Mesenchymal stem cell (in vitro differentiated cells and primary cell): ENCODE results near the gene EYA2.

Experiments used
- DNase-seq: peaks from one replicate; pipeline ENCODE4 v3.0.0-alpha.2; 2013
- H2AFZ ChIP-seq: one replicate; pipeline ENCODE4 v1.6.1; 2013; ENCODE audit warnings: low read depth, mild to moderate bottlenecking, control low read depth, inconsistent platforms, low read length, moderate library complexity
- H2AK5ac ChIP-seq: 2 replicates; pipeline ENCODE4 v1.6.1; 2013; ENCODE audit warnings: low read length, moderate library complexity, mild to moderate bottlenecking, inconsistent platforms; ENCODE audit not compliant: severe bottlenecking
- H2BK120ac ChIP-seq: one replicate; pipeline ENCODE4 v1.6.1; 2013; ENCODE audit warnings: low read depth, mild to moderate bottlenecking, inconsistent platforms, low read length, moderate library complexity
- H2BK12ac ChIP-seq, 2 experiments: one replicate each; pipeline ENCODE4 v1.6.1; 2013; ENCODE audit warnings: inconsistent platforms in 2 of 2, low read length in 2 of 2, mild to moderate bottlenecking in 2 of 2, moderate library complexity in 2 of 2, control low read depth in 1 of 2
- H2BK15ac ChIP-seq: one replicate; pipeline ENCODE4 v1.6.1; 2013; ENCODE audit warnings: mild to moderate bottlenecking, low read depth, inconsistent platforms; ENCODE audit not compliant: poor library complexity, severe bottlenecking
- H2BK5ac ChIP-seq: 2 replicates; pipeline ENCODE4 v1.6.1; 2013; ENCODE audit warnings: low read depth, mild to moderate bottlenecking, low read length, control low read depth, inconsistent platforms; ENCODE audit not compliant: poor library complexity, severe bottlenecking
- H3K14ac ChIP-seq, 2 experiments: one replicate each; pipeline ENCODE4 v1.6.1; 2013; ENCODE audit warnings: inconsistent platforms in 2 of 2, low read length in 2 of 2, control low read depth in 1 of 2, mild to moderate bottlenecking in 1 of 2, moderate library complexity in 1 of 2
- H3K18ac ChIP-seq, 2 experiments: one replicate each; pipeline ENCODE4 v1.6.1; 2013; ENCODE audit warnings: inconsistent platforms in 2 of 2, low read length in 2 of 2, control low read depth in 1 of 2, low read depth in 1 of 2, mild to moderate bottlenecking in 1 of 2
- H3K23ac ChIP-seq, 2 experiments: one replicate each; pipeline ENCODE4 v1.6.1; 2013; ENCODE audit warnings: inconsistent platforms in 2 of 2, low read length in 2 of 2, mild to moderate bottlenecking in 2 of 2, moderate library complexity in 2 of 2, control low read depth in 1 of 2
- H3K27ac ChIP-seq: 2 replicates; pipeline ENCODE4 v1.5.1; 2013; ENCODE audit warnings: mild to moderate bottlenecking, moderate library complexity, low read length, control low read depth, inconsistent platforms; ENCODE audit not compliant: poor library complexity, severe bottlenecking
- H3K27me3 ChIP-seq, 2 experiments: 2 replicates each; pipeline versions ENCODE4 v1.6.1 to v1.7.0; 2013; ENCODE audit warnings: low read length in 2 of 2, mild to moderate bottlenecking in 2 of 2, moderate library complexity in 2 of 2, control low read depth in 1 of 2, inconsistent platforms in 1 of 2; ENCODE audit not compliant: control insufficient read depth in 1 of 2, insufficient read depth in 1 of 2
- H3K36me3 ChIP-seq, 2 experiments: 2 replicates each; pipeline versions ENCODE4 v1.6.1 to v1.7.0; 2013; ENCODE audit warnings: low read length in 2 of 2, control low read depth in 1 of 2, inconsistent platforms in 1 of 2, low read depth in 1 of 2, mild to moderate bottlenecking in 1 of 2; ENCODE audit not compliant: insufficient read depth in 2 of 2, control insufficient read depth in 1 of 2
- H3K4ac ChIP-seq, 2 experiments: one replicate each; pipeline ENCODE4 v1.6.1; 2013; ENCODE audit warnings: inconsistent platforms in 2 of 2, low read length in 2 of 2, mild to moderate bottlenecking in 2 of 2, moderate library complexity in 2 of 2, control low read depth in 1 of 2, low read depth in 1 of 2
- H3K4me1 ChIP-seq: 2 replicates; pipeline ENCODE4 v1.6.1; 2013; ENCODE audit warnings: low read depth, low read length, control low read depth; ENCODE audit not compliant: control insufficient read depth, insufficient read depth
- H3K4me2 ChIP-seq: 2 replicates; pipeline ENCODE4 v1.6.1; 2013; ENCODE audit warnings: low read length, mild to moderate bottlenecking, inconsistent platforms; ENCODE audit not compliant: poor library complexity, severe bottlenecking
- H3K4me3 ChIP-seq, 2 experiments: 2 replicates each; pipeline versions ENCODE4 v1.5.1 to v1.7.0; 2013; ENCODE audit warnings: low read length in 2 of 2, mild to moderate bottlenecking in 2 of 2, control low read depth in 1 of 2, low read depth in 1 of 2; ENCODE audit not compliant: insufficient read depth in 1 of 2
- H3K79me1 ChIP-seq: replicated peaks from 2 replicates; pipeline ENCODE4 v1.6.1; 2013; ENCODE audit warnings: mild to moderate bottlenecking, control low read depth, low read length, inconsistent platforms; ENCODE audit not compliant: poor library complexity, severe bottlenecking
- H3K9ac ChIP-seq: 2 replicates; pipeline ENCODE4 v1.7.0; 2013; ENCODE audit warnings: mild to moderate bottlenecking, low read length, moderate library complexity
- H3K9me3 ChIP-seq: 2 replicates; pipeline ENCODE4 v1.7.0; 2013; ENCODE audit warnings: mild to moderate bottlenecking, low read length; ENCODE audit not compliant: control insufficient read depth
- H4K8ac ChIP-seq: one replicate; pipeline ENCODE4 v1.6.1; 2013; ENCODE audit warnings: inconsistent platforms, mild to moderate bottlenecking, low read length, moderate library complexity
- H4K91ac ChIP-seq: one replicate; pipeline ENCODE4 v1.6.1; 2013; ENCODE audit warnings: mild to moderate bottlenecking, low read length, inconsistent platforms
- WGBS: methylation state at CpG from one replicate; pipeline ENCODE4 v1.1.7; 2013; ENCODE audit warnings: mixed read lengths; 5-methylcytosine and 5-hydroxymethylcytosine counted together

Gene EYA2

GRCh38 chr20:47133809-47134456, 239.3 kb downstream of the EYA2 start:
- Histone ChIP-seq H2AFZ (no peak overlapping the region), H2BK15ac (no peak overlapping the region), H3K9ac (no peak overlapping the region), H3K27ac (no peak overlapping the region), H3K4ac (no peak overlapping the region), H2AK5ac (no peak overlapping the region), H3K4me1 (peaks cover 3% of the 10 kb centered on the region), H3K27me3 (peaks cover 0 to 6% of the 10 kb centered on the region in 2 experiments), H2BK5ac (no peak overlapping the region), H3K23ac (no peak overlapping the region), H3K18ac (no peak overlapping the region), H2BK120ac (no peak overlapping the region), H3K4me3 (no peak overlapping the region), H3K4me2 (no peak overlapping the region), H3K14ac (no peak overlapping the region), H2BK12ac (no peak overlapping the region), H4K8ac (no peak overlapping the region), H3K79me1 (no peaks in the 10 kb centered on the region), H3K36me3 (no peaks in the 10 kb centered on the region), H4K91ac (no peak overlapping the region), H3K9me3 (no peaks in the 10 kb centered on the region)
- DNase-seq: peak; percentile 73
- 69% methylated on average over 3 of the region's 3 CpGs for WGBS

- no peak overlapping the region for H3K18ac ChIP-seq
- WGBS: 93% methylated on average over 6 of the region's 6 CpGs
These were observed 242.1 kb downstream of the EYA2 start for GRCh38 chr20:47136782-47137181.

GRCh38 chr20:47137231-47137870, 242.7 kb downstream of the EYA2 start:
- Histone ChIP-seq H3K9ac (no peak overlapping the region), H2AFZ (no peak overlapping the region), H4K8ac (no peak overlapping the region), H3K4me2 (no peak overlapping the region), H2BK15ac (no peak overlapping the region), H2BK120ac (no peak overlapping the region), H3K18ac (no peak overlapping the region), H3K27me3 (no peaks in the 10 kb centered on the region), H4K91ac (no peak overlapping the region), H3K36me3 (no peaks in the 10 kb centered on the region), H3K4me1 (peaks cover 3% of the 10 kb centered on the region), H3K27ac (no peak overlapping the region), H2BK12ac (no peak overlapping the region), H3K4ac (no peak overlapping the region), H2BK5ac (no peak overlapping the region), H3K9me3 (peaks cover 4% of the 10 kb centered on the region), H3K4me3 (no peak overlapping the region), H3K23ac (no peak overlapping the region), H3K14ac (peak overlapping the region in 1 of 2 experiments; percentile 5), H2AK5ac (no peak overlapping the region), H3K79me1 (no peaks in the 10 kb centered on the region)
- 64% methylated on average over 4 of the region's 4 CpGs for WGBS
- no peak for DNase-seq

More at GRCh38 chr20:47136782-47137181, 242.1 kb downstream of the EYA2 start:
- no peaks in the 10 kb centered on the region for H3K79me1 ChIP-seq
- no peak overlapping the region for H2AFZ ChIP-seq
- peaks cover 4% of the 10 kb centered on the region for H3K9me3 ChIP-seq
- no peaks in the 10 kb centered on the region for H3K36me3 ChIP-seq
- H3K27me3 ChIP-seq: no peaks in the 10 kb centered on the region
- H2BK12ac ChIP-seq: no peak overlapping the region
- no peak overlapping the region for H4K91ac ChIP-seq
- no peak overlapping the region for H3K14ac ChIP-seq
- H2AK5ac ChIP-seq: no peak overlapping the region
- no peak overlapping the region for H2BK5ac ChIP-seq
- no peak for DNase-seq
- no peak overlapping the region for H2BK120ac ChIP-seq
- H3K27ac ChIP-seq: no peak overlapping the region
- no peak overlapping the region for H3K9ac ChIP-seq
- no peak overlapping the region for H4K8ac ChIP-seq
- H3K4me3 ChIP-seq: no peak overlapping the region
- no peak overlapping the region for H3K4ac ChIP-seq
- H3K4me2 ChIP-seq: no peak overlapping the region
- peaks cover 3% of the 10 kb centered on the region for H3K4me1 ChIP-seq
- no peak overlapping the region for H2BK15ac ChIP-seq
- H3K23ac ChIP-seq: no peak overlapping the region

GRCh38 chr20:47139934-47140535, 245.4 kb downstream of the EYA2 start:
- DNase-seq: no peak
- WGBS: 71% methylated on average over 1 of the region's 5 CpGs

More at GRCh38 chr20:47139934-47140535, 245.4 kb downstream of the EYA2 start:
- Histone ChIP-seq H4K91ac (no peak overlapping the region), H3K4me1 (no peaks in the 10 kb centered on the region), H2BK15ac (no peak overlapping the region), H2AK5ac (no peak overlapping the region), H2AFZ (no peak overlapping the region), H2BK12ac (no peak overlapping the region), H3K18ac (no peak overlapping the region), H3K23ac (no peak overlapping the region), H3K79me1 (no peaks in the 10 kb centered on the region), H3K4ac (no peak overlapping the region), H3K9me3 (peaks cover 4% of the 10 kb centered on the region), H3K14ac (no peak overlapping the region), H3K27ac (no peak overlapping the region), H3K4me2 (no peak overlapping the region), H3K36me3 (no peaks in the 10 kb centered on the region), H3K9ac (no peak overlapping the region), H3K27me3 (peaks cover 0 to 11% of the 10 kb centered on the region in 2 experiments), H2BK5ac (no peak overlapping the region), H3K4me3 (no peak overlapping the region), H4K8ac (peak overlapping the region; percentile 47), H2BK120ac (no peak overlapping the region)
